H9 (cell line): ENCODE data around the gene PCDHA1. TPM values are rescaled to one million over a fixed set of nuclear protein-coding genes. Genes with fewer than 3 reads are reported as not detected.

Experiments used
- DNase-seq: peaks from one replicate; pipeline ENCODE4 v3.0.0-alpha.2; 2017
- H2AFZ ChIP-seq: one replicate; pipeline ENCODE4 v1.6.1; 2013; ENCODE audit warnings: mild to moderate bottlenecking, low read length, control low read depth, moderate library complexity
- H2AK5ac ChIP-seq: 2 replicates; pipeline ENCODE4 v1.6.1; 2013; ENCODE audit warnings: low read length, control low read depth, mixed read lengths; ENCODE audit not compliant: insufficient read length
- H2BK120ac ChIP-seq: one replicate; pipeline ENCODE4 v1.6.1; 2013; ENCODE audit warnings: low read depth, mild to moderate bottlenecking, low read length, control low read depth, inconsistent platforms; ENCODE audit not compliant: poor library complexity, severe bottlenecking
- H2BK12ac ChIP-seq: 2 replicates; pipeline ENCODE4 v1.6.1; 2013; ENCODE audit warnings: low read length, control low read depth, mixed read lengths, low read depth; ENCODE audit not compliant: insufficient read length
- H2BK15ac ChIP-seq: 2 replicates; pipeline ENCODE4 v1.6.1; 2013; ENCODE audit warnings: low read depth, low read length, control low read depth
- H2BK20ac ChIP-seq: one replicate; pipeline ENCODE4 v1.6.1; 2013; ENCODE audit warnings: low read depth, mild to moderate bottlenecking, low read length, control low read depth, inconsistent platforms; ENCODE audit not compliant: poor library complexity, severe bottlenecking
- H2BK5ac ChIP-seq: 2 replicates; pipeline ENCODE4 v1.6.1; 2013; ENCODE audit warnings: low read length, control low read depth, mixed read lengths; ENCODE audit not compliant: insufficient read length
- H3K14ac ChIP-seq: 2 replicates; pipeline ENCODE4 v1.6.1; 2013; ENCODE audit warnings: low read length, control low read depth; ENCODE audit not compliant: insufficient read depth
- H3K18ac ChIP-seq: 2 replicates; pipeline ENCODE4 v1.6.1; 2013; ENCODE audit warnings: low read depth, mild to moderate bottlenecking, mixed read lengths, low read length, control low read depth; ENCODE audit not compliant: insufficient read length
- H3K23ac ChIP-seq: 2 replicates; pipeline ENCODE4 v1.6.1; 2013; ENCODE audit warnings: low read length, control low read depth, mixed read lengths, low read depth; ENCODE audit not compliant: insufficient read length
- H3K23me2 ChIP-seq: 2 replicates; pipeline ENCODE4 v1.6.1; 2013; ENCODE audit warnings: low read depth, mild to moderate bottlenecking, mixed read lengths, low read length, control low read depth; ENCODE audit not compliant: insufficient read length, poor library complexity, severe bottlenecking
- H3K27ac ChIP-seq: 2 replicates; pipeline ENCODE4 v1.5.1; 2013; ENCODE audit warnings: low read length, control low read depth, mixed read lengths, low read depth; ENCODE audit not compliant: insufficient read length
- H3K27me3 ChIP-seq: 2 replicates; pipeline ENCODE4 v1.6.1; 2013; ENCODE audit warnings: low read length, control low read depth, inconsistent platforms; ENCODE audit not compliant: insufficient read depth
- H3K4ac ChIP-seq: 2 replicates; pipeline ENCODE4 v1.6.1; 2013; ENCODE audit warnings: low read depth, mild to moderate bottlenecking, control low read depth, inconsistent platforms, low read length, moderate library complexity
- H3K4me1 ChIP-seq: 2 replicates; pipeline ENCODE4 v1.6.1; 2013; ENCODE audit warnings: low read length, control low read depth, inconsistent platforms; ENCODE audit not compliant: insufficient read depth
- H3K4me2 ChIP-seq: 2 replicates; pipeline ENCODE4 v1.6.1; 2013; ENCODE audit warnings: low read length, control low read depth, mixed read lengths; ENCODE audit not compliant: insufficient read length, insufficient read depth
- H3K56ac ChIP-seq: 2 replicates; pipeline ENCODE4 v1.6.1; 2013; ENCODE audit warnings: low read depth, mild to moderate bottlenecking, mixed read lengths, low read length, control low read depth; ENCODE audit not compliant: insufficient read length
- H3K79me1 ChIP-seq: 2 replicates; pipeline ENCODE4 v1.6.1; 2013; ENCODE audit warnings: low read depth, mild to moderate bottlenecking, moderate library complexity, low read length, control low read depth, inconsistent platforms; ENCODE audit not compliant: insufficient read depth, poor library complexity, severe bottlenecking
- H3K79me2 ChIP-seq: 2 replicates; pipeline ENCODE4 v1.6.1; 2013; ENCODE audit warnings: low read length, control low read depth, inconsistent platforms; ENCODE audit not compliant: insufficient read depth
- H3K9ac ChIP-seq: 2 replicates; pipeline ENCODE4 v1.6.1; 2013; ENCODE audit warnings: low read length, control low read depth, mixed read lengths; ENCODE audit not compliant: insufficient read length; ENCODE audit errors: extremely low read depth
- H3K9me3 ChIP-seq: one replicate; pipeline ENCODE4 v1.6.1; 2013; ENCODE audit warnings: low read depth, low read length, inconsistent platforms; ENCODE audit not compliant: control insufficient read depth
- H3T11ph ChIP-seq: one replicate; pipeline ENCODE4 v1.6.1; 2013; ENCODE audit warnings: mild to moderate bottlenecking, low read length, control low read depth, inconsistent platforms
- H4K20me1 ChIP-seq: one replicate; pipeline ENCODE4 v1.6.1; 2013; ENCODE audit not compliant: control insufficient read depth, insufficient read length, insufficient read depth
- H4K5ac ChIP-seq: 2 replicates; pipeline ENCODE4 v1.6.1; 2013; ENCODE audit warnings: low read depth, mild to moderate bottlenecking, mixed read lengths, low read length, control low read depth; ENCODE audit not compliant: insufficient read length
- H4K8ac ChIP-seq: replicated peaks from 2 replicates; pipeline ENCODE4 v1.6.1; 2013; ENCODE audit warnings: low read length, control low read depth, mixed read lengths, low read depth; ENCODE audit not compliant: insufficient read length
- H4K91ac ChIP-seq: 2 replicates; pipeline ENCODE4 v1.6.1; 2013; ENCODE audit warnings: low read depth, mild to moderate bottlenecking, moderate library complexity, mixed read lengths, low read length, control low read depth; ENCODE audit not compliant: insufficient read length
- H3K27ac Mint-ChIP-seq, 3 experiments: 2 replicates in 2 of 3; 3 replicates in 1 of 3; pipeline ENCODE4 v1.8.0; 2020 to 2021; ENCODE audit warnings: mixed read lengths in 3 of 3, mild to moderate bottlenecking in 1 of 3, moderate library complexity in 1 of 3
- H3K27me3 Mint-ChIP-seq: 2 replicates; pipeline ENCODE4 v1.8.0; 2021; ENCODE audit warnings: low read depth, mild to moderate bottlenecking, moderate library complexity, mixed read lengths
- H3K36me3 Mint-ChIP-seq, 3 experiments: 2 replicates in 2 of 3; 3 replicates in 1 of 3; pipeline ENCODE4 v1.8.0; 2020 to 2021; ENCODE audit warnings: low read depth in 3 of 3, mixed read lengths in 3 of 3; ENCODE audit not compliant: insufficient read depth in 1 of 3
- H3K4me1 Mint-ChIP-seq, 2 experiments: 2 replicates each; pipeline ENCODE4 v1.8.0; 2020; ENCODE audit warnings: mixed read lengths in 2 of 2
- H3K4me3 Mint-ChIP-seq, 2 experiments: 2 replicates in 1 of 2; 3 replicates in 1 of 2; pipeline ENCODE4 v1.8.0; 2020 to 2021; ENCODE audit warnings: mild to moderate bottlenecking in 2 of 2, mixed read lengths in 2 of 2, moderate library complexity in 1 of 2
- H3K9me3 Mint-ChIP-seq, 2 experiments: 2 replicates in 1 of 2; 3 replicates in 1 of 2; pipeline ENCODE4 v1.8.0; 2020; ENCODE audit warnings: mild to moderate bottlenecking in 2 of 2, mixed read lengths in 2 of 2, moderate library complexity in 1 of 2
- WGBS: extraction: QIAGEN DNeasy Blood & Tissue Kit; methylation state at CpG from one replicate; pipeline ENCODE4 v1.1.7; 2013; ENCODE audit warnings: missing lambda C conversion rate, low lambda C conversion rate, mixed read lengths; ENCODE audit not compliant: insufficient read length; ENCODE audit errors: extremely low coverage; 5-methylcytosine and 5-hydroxymethylcytosine counted together
- total RNA-seq: library from RNA; stranded (reverse); gene quantifications from 2 replicates; pipeline ENCODE4 v1.2.1, GENCODE V29; 2021
- TF ChIP-seq, protein P1 (sequence below): fragments of 200-600 bp; sonication (generic); conservative IDR thresholded peaks from 3 replicates; pipeline ENCODE4 v1.8.0; 2021; ENCODE audit warnings: antibody characterized with exemption, mild to moderate bottlenecking

Gene PCDHA1
- total RNA-seq, 1 experiment from 2014 or later: 0.61 TPM

DNA sequence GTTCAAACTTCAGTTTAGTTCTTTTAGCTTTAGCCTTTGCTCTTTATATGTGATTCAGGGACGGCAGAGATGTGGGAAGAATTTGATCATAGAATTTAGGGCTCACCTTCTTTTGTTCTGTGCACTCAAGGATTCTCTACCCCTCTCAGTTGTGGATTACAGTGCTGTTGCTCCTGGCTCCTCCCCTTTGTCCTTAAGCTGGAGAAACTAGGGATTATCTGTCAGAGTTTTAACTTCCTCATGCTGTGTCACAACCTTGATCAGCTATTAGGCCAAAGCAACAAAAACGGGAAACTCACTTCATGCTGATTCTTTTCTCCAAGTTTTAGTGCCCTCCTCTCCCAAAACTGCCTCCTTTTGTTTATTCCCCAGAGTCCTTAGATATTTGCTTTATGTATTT is 167.3 kb downstream of the PCDHA1 start:
- H3K79me1 ChIP-seq: no peaks in the 10 kb centered on the region
- H3K14ac ChIP-seq: no peak overlapping the region
- no peaks in the 10 kb centered on the region for H4K20me1 ChIP-seq
- H3K27me3 ChIP-seq: no peaks in the 10 kb centered on the region
- H2BK12ac ChIP-seq: no peak overlapping the region
- no peaks in the 10 kb centered on the region for H3K27me3 Mint-ChIP-seq
- H3K9me3 ChIP-seq: no peaks in the 10 kb centered on the region
- no peak overlapping the region for H2AFZ ChIP-seq
- H3K36me3 Mint-ChIP-seq: peaks cover 0 to 8% (median 1%) of the 10 kb centered on the region in 3 experiments; a peak in 4 of 7 replicates
- peaks cover 8 to 10% of the 10 kb centered on the region in 2 experiments for H3K4me1 Mint-ChIP-seq
- H2BK15ac ChIP-seq: no peak overlapping the region
- H2BK120ac ChIP-seq: no peak overlapping the region
- H3K18ac ChIP-seq: no peak overlapping the region
- H3K23me2 ChIP-seq: no peaks in the 10 kb centered on the region
- no peak overlapping the region for H3K4me3 Mint-ChIP-seq
- no peak overlapping the region for H3K4me2 ChIP-seq
- no peak overlapping the region for H4K91ac ChIP-seq
- DNase-seq: no peak
- no peak overlapping the region for H3K23ac ChIP-seq
- TF ChIP-seq, protein P1, sequence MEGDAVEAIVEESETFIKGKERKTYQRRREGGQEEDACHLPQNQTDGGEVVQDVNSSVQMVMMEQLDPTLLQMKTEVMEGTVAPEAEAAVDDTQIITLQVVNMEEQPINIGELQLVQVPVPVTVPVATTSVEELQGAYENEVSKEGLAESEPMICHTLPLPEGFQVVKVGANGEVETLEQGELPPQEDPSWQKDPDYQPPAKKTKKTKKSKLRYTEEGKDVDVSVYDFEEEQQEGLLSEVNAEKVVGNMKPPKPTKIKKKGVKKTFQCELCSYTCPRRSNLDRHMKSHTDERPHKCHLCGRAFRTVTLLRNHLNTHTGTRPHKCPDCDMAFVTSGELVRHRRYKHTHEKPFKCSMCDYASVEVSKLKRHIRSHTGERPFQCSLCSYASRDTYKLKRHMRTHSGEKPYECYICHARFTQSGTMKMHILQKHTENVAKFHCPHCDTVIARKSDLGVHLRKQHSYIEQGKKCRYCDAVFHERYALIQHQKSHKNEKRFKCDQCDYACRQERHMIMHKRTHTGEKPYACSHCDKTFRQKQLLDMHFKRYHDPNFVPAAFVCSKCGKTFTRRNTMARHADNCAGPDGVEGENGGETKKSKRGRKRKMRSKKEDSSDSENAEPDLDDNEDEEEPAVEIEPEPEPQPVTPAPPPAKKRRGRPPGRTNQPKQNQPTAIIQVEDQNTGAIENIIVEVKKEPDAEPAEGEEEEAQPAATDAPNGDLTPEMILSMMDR: no peak
- no CpG with 5 or more reads among the region's 2 CpGs for WGBS
- H3K9ac ChIP-seq: no peak overlapping the region
- no peak overlapping the region for H3K4ac ChIP-seq
- no peak overlapping the region for H2BK5ac ChIP-seq
- no peak overlapping the region for H3K56ac ChIP-seq
- no peak overlapping the region for H2AK5ac ChIP-seq
- H3K4me1 ChIP-seq: no peaks in the 10 kb centered on the region
- H3K9me3 Mint-ChIP-seq: peaks cover 0 to 6% of the 10 kb centered on the region in 2 experiments; a peak in 3 of 5 replicates
- H2BK20ac ChIP-seq: no peak overlapping the region
- no peak overlapping the region for H3K27ac ChIP-seq
- no peaks in the 10 kb centered on the region for H3K79me2 ChIP-seq
- H4K8ac ChIP-seq: no peak overlapping the region
- H3K27ac Mint-ChIP-seq: peak overlapping the region; percentile 17 to 72 (median 24); a peak in 3 of 7 replicates
- no peak overlapping the region for H4K5ac ChIP-seq
- H3T11ph ChIP-seq: no peak overlapping the region
